GM18520 (cell line): ENCODE results near the gene CRTC1.
"Not testable (repeated sequence)": the region's sequence is repeated elsewhere in the genome, so short reads cannot be mapped to it uniquely, and the experiment has no call there.

Experiments used
- ATAC-seq: cut with Tn5 transposase; IDR thresholded peaks from one replicate; pipeline ENCODE4 v1.9.1; 2021; ENCODE audit not compliant: unreplicated experiment

Gene CRTC1

DNA sequence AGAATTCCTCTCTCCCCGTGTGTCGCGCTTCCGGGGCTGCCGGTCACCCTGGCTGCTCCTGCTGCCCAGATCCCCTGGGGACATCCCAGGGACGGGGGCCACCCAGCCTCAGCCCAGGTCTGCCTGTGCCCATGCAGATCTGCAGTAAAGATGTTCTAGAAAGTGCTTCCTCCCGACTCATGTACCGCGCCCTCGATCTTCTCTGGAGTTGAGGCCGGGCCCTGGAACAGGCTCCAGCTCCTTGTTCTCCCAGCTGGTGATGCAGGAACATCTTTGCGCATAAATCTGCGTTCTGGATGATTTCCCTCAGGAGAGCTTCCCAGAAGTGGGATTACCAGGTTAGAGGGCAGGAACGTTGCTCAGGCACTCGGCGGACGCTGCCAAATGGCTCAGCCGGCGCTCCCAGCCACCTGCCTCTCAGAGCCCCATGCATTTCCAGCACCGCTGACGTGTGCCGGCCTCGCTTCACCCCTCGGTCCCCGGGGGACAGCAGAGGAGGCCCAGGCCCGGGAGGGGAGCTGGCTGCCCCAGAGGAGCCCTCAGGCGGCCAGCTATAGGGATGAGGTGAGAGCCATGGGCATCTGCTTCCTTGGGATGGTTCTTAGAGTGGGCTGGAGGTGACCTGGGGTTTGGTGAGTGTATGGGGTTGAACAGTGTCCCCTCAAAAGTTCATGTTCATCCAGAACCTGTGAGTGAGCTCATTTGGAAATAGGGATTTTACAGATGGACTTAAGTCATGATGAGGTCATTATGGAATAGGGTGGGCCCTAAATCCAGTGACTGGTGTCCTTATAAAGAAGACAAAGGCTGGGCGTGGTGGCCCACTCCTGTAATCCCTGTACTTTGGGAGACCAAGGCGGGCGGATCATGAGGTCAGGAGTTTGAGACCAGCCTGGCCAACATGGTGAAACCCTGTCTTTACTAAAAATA is 42.6 kb downstream of the CRTC1 start:
- ATAC-seq, result no peak

DNA sequence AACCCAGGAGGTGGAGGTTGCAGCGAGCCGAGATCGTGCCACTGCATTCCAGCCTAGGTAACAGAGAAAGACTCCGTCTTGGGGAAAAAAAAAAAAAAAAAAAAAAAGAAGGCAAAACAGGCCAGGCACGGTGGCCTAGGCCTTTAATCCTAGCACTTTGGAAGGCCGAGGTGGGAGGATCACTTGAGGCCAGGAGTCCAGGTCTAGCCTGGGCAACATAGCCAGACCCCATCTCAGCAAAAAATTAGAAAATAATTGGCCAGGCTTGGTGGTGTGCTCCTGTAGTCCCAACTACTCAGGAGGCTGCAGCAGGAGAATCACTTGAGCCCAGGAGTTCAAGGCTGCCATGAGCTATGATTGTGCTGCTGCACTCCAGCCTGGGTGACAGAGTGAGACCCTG is 43.4 kb downstream of the CRTC1 start:
- no peak for ATAC-seq

DNA sequence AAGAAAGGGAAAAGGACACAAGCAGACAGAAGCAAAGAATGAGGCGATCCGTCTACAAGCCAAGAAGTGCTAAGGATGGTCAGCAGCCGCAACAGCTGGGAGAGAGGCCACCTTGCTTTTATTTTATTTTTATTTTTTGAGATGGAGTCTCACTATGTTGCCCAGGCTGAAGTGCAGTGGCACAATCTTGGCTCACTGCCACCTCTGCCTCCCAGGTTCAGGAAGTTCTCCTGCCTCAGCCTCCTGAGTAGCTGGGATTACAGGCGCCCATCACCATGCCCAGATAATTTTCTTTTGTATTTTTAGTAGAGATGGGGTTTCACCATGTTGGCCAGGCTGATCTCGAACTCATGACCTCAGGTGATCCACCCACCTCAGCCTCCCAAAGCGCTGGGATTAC is 44.1 kb downstream of the CRTC1 start:
- not testable (repeated sequence) for ATAC-seq

DNA sequence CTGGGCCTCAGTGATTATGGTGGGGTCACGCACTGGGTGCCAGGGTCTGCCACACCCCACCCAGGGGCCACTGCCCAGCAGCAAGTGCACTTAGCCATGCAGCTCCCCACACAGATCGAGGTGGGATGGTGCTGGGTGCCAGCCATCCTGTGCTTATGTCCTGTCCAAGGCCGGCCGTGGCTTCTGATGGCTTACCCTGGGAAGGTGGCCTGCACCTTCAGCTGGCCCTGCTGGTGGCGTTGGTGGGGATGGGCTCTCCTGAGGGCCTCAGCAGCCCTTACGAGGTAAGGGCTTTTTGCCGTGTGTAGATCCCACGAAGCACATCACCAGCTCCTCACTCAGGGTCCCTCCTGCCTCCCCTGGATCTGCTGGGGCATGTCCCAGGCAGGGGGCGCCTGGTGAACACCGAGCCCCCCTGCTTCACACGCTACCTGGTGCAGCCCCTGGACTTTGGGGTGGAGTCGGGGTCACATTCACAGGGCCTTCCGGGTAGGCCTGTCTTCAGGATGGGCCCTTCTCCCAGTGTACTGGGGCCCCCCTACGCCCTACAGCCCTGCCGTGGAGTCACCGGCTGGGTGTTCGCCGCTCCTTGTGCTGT is 46.6 kb downstream of the CRTC1 start:
- ATAC-seq, result no peak

DNA sequence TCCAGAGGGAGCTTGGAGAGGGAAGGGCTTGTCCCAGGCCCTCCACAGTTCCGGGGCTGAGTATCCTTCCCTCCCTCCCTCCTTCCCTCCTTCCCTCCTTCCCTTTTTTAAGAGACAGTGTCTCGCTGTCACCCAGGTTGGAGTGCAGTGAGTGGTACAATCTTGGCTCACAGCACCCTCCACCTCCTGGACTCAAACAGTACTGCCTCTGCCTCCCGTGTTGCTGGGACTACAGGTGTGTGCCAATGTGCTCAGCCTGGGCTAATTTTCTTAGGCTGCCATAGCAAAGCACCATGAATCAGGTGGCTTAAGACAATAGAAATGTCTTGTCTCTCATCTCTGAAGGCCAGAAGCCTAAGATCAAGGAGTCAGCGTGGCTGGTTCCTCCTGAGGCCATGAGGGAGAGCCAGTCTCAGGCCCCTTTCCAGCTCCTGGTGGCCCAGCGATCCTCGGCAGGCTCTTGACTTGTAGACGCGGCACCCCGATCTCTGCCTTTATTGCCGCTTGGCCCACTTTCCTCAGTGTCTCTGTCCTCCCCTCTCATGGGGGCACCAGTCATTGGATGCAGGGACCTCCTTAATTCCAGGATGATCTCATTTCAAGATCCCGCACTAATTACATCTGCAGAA is 47.5 kb downstream of the CRTC1 start:
- ATAC-seq, result no peak

DNA sequence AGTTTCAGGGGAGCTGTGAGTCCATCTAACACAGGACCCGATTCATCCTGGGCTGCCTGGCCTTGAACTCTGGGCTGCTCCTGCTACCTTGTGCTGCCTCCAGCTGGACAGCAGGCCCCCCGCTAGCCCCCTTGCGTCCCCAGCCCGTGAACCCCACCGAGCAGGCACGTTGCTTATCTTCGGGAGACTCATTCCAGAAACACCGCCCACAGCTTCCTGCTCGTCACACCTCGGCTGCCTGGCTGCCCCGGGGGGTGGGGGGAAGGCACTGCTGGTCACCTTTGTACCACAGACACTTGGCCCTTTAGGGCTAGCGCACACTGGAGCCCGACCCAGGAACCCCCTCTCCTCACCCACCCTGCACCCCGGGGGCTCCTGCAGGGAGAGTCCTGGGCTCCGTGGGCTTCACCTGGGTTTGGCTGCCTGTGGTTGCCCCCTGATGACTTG is 48.1 kb downstream of the CRTC1 start:
- no peak for ATAC-seq

DNA sequence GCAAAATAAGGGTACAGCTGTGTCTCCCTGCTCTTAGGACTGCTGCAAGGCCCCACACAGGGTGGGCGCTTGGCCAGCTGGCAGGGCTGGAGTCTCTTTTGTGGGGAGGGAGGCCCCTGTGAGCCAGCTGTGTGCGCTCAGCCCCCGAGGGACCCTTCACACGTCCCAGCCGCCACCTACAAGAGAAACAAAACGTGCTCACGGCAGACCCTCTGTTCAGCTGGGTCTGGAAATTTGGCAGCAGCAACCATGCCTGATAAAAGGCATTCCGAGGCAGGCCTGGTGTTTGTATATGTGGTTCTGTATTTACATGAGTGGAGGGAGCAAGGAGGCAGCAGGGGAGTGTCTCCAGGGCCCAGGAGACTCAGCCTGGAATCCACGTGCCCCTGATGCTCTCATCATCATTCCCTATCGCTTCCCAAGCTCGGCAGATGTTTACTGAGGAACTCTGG is 49.7 kb downstream of the CRTC1 start:
- no peak for ATAC-seq

DNA sequence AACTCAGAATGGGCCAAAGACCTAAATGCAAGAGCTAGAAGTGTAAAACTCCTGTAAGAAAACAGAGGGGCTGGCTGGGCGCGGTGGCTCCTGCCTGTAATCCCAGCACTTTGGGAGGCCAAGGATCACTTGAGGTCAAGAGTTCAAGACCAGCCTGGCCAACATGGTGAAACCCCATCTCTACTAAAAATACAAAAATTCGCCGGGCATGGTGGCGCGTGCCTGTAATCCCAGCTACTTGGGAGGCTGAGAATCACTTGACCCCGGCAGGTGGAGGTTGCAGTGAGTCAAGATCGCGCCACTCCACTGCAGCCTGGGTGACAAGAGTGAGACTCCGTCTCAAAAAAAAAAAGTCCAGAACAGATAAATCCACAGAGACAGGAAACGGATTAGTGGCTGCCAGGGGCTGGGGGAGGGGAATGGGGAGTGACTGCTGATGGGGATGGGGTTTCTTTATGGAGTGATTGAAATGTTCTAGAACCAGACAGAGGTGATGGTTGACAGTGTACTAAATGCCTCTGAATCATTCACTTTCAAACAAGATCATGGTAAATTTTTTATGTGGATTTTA is 50.4 kb downstream of the CRTC1 start:
- ATAC-seq, result not testable (repeated sequence)

DNA sequence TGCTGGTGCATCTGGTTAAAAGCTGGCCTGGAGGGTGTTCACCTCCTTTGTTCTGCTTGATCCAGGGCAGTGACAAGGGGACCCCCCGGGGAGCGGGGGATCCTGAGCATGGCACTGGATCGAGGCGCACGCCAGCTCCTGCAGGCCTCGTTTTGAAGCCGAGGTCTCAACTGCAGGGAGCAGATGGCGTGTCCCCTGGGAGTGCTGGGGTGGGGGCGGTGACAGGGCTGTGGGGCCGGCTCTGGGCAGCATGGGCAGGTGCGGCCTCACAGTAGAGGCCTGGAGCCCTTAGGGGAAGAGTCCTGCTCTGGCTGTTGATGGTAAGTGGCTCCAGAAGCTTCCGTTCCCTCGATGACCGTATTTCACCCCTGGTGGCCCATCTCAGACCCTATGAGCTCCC is 51.8 kb downstream of the CRTC1 start:
- no peak for ATAC-seq

DNA sequence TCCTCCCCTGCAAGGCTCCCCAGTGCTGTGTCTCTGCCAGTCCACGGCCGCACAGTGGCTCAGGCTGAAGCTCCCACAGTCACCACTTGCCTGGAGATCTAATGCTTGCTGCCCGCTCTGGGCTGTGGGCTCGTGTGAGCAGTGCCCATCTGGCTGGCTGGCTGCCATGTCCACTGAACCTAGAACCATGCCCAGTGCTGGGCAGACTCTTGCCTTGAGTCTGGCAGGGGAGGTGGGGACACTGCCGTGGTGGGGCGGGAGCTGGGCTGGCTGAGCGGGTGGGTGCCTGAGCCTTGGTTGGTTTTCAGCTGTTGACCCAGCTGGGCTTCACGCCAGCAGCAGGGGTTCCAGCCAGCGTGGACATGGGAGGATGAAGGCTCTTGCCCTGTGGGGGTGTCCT is 52.3 kb downstream of the CRTC1 start:
- no peak for ATAC-seq

DNA sequence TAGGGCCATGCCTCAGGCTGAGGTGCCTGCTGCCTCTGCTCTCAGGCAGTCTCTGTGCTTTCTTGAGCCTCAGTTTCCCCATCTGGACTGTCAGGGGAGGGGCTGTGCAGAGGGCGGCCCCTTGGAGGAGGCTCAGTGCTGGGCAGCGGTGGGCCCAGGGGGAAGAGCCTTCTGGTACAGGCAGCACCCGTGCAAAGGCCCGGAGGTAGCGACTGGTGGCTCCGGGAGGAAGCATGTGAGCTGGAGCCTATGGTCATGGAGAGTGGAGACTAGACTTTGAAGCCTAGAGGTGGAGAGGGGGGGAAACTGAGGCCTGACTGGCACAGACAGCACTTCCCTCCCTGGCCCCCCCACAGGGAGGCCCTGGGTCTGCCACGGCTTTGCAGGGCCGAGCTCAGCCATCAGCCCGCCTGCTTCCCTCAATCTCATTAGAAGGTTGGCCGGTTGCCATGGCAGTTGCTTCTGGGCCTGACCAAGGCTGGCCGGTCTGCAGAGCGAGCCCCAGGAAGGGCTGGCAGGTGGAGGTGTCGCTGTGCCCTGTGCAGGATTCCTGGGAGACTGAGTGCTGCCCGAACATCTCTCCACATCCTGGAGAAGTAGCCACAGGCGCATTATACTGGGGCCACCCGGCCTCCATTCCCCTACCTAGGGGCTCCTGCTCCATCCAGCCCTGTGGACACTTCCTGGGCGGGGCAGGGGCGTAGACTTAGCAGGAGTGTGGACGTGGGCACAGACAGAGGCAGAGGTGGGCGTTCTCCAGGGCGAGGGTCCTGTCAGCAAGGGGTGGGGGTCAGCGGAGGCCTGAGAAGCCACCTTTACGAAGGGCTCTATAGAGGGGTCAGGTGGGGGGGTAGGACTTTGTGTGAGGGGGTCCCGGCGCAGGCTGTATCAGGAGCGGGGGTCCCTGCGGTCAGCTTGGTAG is 53.2 kb downstream of the CRTC1 start:
- no peak for ATAC-seq

DNA sequence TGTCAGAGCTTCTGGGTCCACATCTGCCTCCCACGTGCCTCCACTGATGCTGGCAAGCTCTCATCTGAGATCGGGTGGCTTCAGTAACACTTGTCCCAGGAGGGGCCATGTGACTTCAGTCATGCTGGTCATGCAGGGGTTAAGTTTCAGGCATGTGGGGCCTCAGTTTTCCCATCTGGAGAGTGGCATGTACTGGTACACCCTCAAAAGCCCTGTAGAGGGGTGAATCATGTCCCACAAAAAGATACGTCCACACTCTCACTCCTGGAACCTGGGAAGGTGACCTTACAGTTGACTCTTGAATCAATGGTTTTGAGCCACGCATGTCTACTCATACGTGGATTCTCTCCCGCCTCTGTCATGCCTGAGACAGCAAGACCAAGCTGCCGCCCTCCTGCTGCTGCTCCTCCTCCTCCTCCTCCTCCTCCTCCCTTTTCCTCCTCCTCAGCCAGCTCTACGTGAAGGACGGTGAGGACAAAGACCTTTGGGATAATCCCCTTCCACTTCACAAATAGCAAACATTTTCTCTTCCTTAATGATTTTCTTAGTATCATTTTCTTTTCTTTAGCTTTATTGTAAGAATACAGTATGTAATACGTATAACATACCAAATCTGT is 54.0 kb downstream of the CRTC1 start:
- ATAC-seq, result no peak

DNA sequence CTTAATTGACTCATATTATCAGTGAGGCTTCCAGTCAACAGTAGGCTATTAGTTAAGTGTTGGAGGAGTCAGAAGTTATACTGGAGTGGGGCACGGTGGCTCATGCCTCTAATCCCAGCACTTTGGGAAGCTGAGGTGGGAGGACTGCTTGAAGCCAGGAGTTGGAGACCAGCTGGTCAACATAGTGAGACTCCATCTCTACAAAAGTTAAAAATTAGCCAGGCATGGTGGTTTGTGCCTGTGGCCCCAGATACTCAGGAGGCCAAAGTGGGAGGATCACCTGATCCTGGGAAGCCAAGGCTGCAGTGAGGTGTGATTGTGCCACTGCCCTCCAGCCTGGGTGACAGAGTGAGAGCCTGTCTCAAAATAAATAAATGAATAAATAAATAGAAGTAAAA is 54.5 kb downstream of the CRTC1 start:
- ATAC-seq, result no peak

DNA sequence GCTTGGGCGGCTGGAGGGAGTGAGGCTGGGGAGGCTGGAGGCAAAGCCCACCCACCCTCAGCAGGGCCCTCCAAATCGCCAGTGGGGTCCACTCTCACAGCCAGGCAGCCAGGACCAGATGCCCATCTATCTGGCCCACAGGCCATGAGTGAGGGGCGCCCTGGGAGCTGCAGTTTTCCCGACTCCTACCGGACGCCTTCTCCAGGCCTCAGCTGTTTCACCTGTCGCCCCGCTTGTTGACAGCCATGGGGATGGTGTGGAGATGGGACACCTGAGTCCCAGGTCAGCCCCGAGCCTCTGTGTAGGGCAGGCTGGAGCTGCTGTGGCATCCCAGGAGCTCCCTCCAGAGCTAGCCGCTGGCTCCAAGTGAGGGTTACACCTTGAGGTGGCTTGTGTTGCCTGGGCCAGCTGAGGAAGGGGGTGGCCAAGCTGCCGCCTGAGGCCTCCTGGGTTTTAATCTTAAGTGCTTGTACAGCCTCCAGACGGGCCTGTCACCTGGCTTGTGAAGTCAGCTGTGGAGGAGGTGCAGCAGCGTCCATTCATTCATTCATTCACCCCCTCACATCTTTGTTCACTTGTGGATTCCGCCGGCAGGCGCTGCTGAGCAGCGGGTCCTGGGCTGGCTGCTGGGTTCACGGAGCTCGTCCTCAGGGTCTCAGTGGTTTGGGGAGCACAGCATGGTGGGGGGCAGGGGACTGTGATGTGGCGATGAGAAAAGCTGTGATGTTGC is 55.6 kb downstream of the CRTC1 start:
- no peak for ATAC-seq

DNA sequence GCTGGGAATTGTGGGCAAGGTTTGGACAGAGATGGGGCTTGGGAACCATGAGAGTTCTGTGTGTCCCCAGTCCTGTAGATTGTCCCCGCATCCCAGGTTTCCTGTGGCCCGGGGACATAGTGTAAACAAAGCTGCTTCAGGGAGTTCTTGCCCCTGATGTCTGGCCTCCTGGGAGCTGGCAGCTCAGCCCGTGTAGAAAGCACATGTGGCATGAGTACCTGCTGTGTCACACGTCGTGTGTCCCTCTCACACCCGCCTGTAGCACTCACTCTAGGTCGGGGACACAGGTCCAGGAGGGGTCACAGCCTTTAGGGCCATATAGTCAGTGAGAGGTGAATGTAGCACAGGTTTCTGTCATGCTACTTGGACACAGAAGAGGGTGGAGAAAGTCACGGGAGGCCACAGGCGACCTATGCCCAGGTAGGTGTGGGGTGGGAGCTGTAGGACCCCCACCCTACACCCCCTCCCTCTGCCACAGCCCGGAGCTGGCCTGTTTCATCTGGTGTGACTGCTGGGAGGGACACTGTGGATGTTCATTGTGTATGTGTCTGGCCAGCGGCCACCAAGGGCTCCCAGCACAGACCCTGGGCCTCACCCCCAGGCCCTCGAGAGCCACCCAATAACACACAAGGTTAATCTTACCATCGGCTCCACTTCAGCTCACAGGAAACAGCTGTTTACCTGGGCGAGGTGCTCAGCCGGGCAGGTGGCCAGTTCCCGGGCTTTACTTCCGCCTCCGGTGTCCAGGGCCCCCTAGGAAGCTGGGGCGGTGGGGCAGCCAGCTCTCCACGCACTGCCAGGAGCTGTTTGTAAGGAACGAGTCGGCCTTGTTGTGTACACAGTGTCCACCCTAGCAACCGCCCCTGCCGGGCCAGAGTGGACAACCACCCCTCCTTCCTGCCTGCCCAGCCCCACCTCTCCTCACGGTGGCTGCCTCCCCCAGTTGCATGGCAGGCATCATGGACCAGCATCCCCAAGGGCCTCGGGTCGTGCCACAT is 57.9 kb downstream of the CRTC1 start:
- no peak for ATAC-seq

DNA sequence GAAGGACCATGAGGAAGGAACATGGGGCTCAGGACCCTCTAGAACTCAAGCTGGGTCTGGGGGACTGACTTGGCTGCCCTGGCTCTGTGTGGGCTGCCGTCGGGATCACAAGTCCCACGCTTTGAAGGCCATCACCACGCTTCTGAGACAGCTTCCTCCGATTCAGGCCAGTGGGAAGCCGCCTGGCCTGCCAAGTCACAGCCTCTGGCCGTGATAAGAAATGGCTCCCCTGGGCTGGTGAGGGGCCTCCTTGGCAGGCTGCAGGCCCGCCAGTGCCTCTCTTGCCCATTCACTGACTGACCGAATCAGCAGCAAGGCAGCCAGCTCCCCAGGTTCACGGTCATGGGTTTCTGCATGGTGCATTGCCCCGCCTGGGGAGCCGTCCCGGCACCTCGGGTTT is 58.8 kb downstream of the CRTC1 start:
- no peak for ATAC-seq

DNA sequence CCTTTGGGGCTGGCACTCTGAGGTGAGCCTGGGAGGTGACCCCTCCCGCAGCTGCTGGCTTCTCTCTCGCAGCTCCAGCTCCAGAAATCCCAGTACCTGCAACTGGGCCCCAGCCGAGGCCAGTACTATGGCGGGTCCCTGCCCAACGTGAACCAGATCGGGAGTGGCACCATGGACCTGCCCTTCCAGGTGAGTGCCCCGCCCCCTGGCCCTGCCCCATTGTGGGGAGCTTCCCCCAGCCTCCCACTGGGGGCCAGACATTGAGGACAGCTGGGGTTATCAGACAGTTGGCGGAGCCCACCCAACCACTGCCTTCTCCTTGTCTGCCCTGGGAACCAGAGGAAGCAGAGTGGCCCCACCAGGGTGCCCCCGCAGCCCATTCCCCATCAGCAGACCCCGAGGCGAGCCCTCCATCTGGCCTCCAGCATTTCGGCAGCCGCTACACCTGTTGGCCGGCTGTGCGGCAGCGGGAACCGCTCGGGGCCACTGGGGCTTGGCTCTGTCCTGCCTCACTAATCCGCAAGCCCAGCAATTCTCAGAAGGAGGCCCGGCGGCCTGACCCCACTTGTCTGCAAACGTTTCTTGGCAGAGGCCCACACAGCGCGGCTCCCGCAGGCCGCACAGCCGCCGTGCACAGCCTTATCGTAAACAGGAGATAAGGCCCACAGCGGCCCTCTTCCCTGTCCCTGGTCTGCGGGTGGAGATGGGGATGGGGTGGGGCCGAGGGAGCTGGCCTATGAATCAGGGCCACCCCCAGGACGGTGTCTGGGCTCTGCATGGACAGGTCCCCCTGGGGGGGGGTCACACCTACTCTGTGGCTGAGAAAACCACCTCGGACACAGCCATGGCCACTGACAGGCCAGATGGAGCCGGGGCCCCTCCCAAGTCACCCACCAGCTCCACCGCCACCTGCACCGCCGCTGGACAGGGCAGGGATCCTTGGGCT is 59.6 kb downstream of the CRTC1 start:
- ATAC-seq, result no peak
